ENCODE data around the gene SLC51A. TPM values are rescaled to one million over a fixed set of nuclear protein-coding genes. Genes with fewer than 3 reads are reported as not detected.
"Not testable (repeated sequence)": the region's sequence is repeated elsewhere in the genome, so short reads cannot be mapped to it uniquely, and the experiment has no call there.

Gene SLC51A
- polyA plus RNA-seq, 3 donors: 10.3 to 10.7 (median 10.4) TPM

DNA sequence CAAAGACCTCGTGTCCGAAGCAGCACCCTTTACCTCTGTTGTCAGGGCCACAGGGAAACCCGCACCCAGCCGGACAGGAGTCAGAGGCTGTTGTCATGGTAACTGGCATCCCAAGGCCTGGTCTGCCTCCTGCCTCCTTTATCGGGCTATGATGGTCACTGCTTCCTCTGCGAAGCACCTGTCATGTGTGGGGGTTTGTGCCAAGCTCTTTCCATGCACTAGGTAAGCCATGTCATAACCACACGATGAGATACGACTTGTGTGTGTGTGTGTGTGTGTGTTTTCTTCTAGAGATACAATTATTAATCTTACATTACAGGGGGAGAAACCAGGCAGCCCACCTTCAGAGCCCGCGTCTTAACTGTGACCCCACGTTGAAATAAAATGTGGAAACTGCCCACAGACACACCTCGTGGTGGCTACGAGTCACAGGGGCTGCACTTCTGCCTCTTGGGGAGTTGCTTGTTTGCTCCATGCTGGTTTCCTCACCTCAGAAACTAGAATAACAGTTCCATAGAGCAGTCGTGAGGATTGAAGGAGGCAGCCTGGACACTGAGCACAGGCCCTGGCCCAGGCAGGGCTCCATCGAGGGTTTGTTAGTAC is 23.1 kb upstream of the SLC51A start:
- no peak for DNase-seq (ENCODE audit: low read depth in 3 of 3, low spot score in 2 of 3)

DNA sequence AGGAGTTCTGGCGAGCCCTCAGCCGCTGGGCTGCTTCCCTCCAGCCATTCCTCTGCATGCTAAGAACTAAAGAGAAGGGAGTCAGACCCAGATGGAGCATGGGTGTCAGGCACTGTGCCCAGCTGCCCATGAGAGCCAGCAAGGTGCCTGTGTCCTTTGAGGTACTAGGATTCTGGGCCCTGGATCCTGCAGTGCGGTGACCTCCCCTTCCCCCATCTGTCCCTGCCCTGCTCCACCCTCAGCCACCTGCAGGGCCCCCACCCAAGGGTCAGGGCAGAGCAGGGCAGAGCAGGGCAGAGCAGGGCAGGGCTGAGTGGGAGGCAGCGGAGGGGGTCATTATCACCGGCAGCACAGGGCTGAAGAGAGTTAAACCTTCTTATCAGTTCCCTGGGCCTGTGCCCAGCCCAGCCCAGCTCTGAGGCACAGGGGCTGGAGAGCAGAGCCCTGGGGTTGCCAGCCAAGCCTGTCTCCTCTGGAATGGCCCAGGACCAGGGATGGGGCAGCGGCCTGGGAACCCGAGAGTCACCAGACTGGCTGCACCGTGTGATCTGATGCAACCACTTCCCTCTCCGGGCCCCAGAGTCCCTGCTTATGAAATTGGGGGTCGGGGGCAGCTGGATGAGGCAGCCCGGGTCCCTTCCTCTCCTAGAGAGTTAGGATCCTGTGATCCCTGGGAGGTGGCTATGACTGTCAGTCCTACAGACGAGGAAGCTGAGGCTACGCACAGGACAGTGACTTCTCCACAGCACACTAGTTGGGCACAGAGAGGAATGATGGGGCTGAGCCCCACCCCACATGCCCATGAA is 22.4 kb upstream of the SLC51A start:
- no peak for DNase-seq (ENCODE audit: low read depth in 3 of 3, low spot score in 2 of 3)

DNA sequence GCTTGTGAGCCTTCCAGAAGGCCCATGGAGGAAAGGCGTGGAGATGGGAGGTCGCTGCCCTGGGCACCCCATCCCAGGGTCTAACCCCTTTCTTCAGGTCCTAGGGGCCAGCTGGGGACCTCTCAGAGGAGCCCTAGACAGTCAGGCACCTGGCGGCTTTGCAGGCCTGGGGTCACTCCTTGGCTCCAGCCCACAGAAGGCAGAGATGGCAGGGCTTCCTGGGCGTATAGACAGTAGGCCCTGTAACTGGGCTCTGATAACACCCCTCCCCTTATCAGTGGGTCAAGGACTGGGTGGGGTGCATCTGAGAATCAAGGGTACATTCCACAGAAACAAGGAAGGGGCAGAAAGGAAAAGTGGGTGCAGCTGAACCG is 21.8 kb upstream of the SLC51A start:
- DNase-seq (ENCODE audit: low read depth in 3 of 3, low spot score in 2 of 3): no peak

DNA sequence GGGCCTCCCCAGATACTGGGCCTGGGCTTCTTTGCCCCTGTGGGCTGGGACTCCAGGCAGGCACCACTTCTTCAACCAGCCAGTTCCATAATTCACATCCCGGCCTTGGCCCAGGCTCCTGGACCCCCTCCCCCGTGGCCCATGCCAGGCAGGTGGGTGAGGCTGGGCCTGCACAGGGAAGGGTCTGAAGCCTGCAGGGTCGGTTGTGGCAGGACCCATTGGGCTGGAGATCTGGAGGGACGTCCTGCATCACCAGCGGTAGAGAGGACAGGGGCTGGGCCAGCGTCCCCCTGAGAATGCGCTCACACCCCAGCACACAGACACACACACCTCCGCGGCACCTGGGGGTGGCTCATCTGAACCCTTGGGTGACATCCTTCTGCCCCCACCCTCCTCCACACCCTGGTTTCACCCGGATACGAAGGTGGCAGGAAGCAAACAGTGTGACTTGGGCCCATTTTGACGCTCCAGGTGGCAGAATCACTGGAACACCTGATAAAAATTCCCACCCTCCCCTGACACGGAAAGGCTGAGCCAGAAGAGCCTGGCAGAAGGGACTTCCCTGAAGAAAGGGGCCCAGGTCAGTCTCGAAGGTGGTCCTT is 20.6 kb upstream of the SLC51A start:
- no peak for DNase-seq (ENCODE audit: low read depth in 3 of 3, low spot score in 2 of 3)

DNA sequence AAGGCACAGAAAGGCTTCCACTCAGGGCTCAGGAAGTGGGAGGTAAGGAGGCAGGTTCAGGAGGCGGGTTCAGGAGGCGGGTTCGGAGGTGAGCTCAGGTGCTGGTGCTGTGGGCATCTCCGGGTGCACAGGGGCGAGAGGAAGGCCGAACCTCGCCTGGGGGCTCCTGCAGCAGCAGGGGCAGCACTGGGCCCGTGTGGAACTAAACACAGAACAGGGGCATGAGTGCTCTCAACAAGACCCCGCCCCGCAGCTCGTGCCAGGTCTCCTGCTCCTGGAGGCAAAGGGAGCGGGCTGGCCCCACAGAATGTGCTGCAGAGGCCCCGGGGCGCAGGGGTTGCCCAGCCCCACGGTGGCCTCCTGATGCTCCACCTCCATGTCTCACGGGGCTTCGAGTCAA is 18.8 kb upstream of the SLC51A start:
- no peak for DNase-seq (ENCODE audit: low read depth in 3 of 3, low spot score in 2 of 3)

DNA sequence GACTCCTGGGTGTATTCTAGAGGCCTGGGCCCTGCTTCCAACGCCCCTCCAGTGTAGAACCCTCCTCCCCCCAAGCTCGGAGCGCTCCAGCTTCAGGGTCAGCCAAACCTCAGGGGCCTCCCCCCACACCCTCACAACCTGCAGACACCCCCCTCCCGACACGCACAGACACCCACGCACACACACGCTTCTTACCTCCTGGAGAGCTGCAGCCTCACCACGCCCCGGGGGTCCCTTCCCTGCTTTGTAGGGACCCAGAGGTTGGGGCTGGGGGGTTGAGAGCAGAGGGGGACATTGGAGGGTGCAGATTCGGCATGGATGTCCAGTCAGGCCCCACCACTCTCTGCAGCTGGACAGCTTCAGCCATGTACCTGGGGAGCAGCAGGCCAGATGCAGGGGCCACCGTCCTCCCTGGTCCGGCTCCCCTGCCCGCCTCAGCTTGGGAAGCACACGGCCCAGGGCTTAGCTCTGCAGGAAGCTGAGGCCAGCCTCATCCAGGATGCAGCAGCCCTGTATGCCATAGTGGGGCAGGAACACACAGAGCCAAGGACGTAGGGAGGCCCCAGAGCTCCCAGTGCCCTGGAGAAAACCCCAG is 18.2 kb upstream of the SLC51A start:
- DNase-seq (ENCODE audit: low read depth in 3 of 3, low spot score in 2 of 3): no peak

DNA sequence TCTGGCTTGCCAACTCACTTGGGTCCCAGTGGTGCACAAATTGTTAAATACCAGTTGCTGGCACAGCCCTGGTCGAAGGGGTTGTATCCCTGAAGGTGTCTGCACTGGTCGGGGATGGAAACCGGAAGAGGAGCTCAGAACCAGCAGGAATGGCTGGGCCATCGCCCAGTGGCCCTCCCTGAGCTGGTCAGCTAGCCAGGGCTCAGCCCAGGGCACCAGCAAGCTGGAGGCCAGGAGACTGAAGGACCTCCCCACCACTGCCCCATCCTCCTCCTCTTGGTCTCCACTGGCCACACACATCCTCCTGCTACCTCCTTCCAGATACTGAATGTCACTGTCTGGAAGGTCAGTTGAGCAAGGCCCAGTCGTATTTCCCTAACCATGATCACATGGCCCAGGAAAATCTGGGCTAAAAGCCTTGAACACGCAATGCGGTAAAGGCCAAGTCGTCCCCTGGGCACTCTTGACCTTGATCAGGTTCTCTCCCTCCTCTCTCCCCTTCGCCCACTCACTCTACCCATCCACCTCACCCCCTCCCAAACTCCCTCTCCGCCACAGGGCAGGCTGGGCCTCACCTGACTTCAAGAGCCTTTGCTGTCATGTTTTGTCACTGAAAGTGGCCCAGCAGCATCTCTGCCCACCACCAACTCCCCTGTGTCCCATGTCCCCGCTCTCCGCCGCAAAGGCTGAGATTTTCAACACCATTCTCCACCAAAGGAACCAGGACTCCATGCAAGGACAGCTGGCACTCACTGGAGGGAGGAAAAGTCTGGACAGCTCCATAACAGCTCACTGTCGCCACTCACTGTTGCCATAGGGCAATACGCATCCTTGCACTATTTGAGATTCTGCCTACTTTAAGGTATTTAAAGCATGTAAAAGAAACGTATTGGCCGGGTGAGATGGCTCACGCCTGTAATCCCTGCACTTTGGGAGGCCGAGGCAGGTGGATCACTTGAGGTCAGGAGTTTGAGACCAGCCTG is 17.3 kb upstream of the SLC51A start:
- DNase-seq (ENCODE audit: low read depth in 3 of 3, low spot score in 2 of 3): no peak

DNA sequence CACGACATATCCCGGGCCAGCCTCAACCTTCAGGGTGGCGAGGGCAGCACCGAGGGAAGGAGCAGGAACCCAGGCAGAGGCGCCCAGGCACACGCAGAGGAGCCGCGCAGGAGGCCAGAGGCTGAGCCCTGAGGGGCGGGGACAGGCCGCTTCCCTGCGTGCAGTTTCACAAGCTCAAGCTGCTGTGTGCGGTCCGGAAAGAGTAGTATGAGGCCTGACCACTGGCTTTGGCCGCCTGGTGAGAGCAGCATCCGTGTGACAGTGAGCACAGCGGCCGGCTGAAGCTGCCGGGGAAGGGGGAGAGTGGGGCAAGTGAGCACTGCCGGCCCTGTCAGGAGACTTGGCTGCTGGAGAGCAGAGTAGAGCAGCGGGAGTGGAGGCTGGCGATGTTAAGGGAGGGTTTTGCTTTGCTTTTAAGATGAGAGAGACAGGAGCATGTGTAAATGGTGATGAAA is 13.8 kb upstream of the SLC51A start:
- no peak for DNase-seq (ENCODE audit: low read depth in 3 of 3, low spot score in 2 of 3)

DNA sequence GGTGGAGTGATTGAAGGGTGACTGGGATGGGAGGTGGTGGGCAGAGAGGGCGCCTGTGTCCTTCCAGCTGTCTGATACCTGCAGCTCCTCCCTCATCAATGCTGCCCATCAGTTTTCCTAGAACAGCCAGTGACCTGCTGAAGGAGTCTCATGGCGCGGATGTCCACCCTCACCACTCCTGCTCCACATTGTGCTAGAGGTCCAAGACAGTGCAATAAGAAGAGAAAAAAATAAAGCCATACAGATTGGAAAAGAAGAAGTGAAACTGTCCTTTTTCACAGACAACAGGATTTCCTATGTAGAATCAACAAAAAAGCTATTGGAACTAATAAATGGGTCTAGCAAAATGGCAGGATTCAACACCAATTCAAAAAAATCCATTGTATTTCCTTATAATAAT is 12.5 kb upstream of the SLC51A start:
- no peak for DNase-seq (ENCODE audit: low read depth in 3 of 3, low spot score in 2 of 3)

DNA sequence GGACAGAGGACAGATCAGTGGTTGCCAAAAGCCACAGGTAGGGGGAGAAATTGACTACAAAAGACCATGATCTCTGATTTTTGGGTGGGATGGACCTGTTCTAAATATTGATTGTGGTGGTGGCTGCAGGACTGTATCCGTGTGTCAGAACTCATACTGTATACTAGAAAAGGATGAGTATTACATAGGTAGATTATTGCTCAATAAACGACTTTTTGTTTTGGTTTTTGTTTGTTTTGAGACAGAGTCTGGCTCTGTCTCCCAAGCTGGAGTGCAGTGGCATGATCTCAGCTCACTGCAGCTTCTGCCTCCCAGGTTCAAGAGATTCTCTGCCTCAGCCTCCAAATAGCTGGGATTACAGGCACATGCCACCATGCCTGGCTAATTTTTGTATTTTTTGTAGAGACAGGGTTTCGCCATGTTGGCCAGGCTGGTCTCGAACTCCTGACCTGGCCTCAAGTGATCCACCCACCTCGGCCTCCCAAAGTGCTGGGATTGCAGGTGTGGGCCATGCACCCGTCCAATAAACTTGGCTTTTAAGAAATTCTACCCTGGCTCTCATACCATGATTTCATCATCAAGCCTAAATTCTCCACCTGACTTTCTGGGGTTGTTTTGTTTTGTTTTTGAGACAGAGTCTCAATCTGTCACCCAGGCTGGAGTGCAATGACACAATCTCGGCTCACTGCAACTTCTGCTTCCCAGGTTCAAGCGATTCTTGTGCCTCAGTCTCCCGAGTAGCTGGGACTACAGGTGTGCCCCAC is 10.7 kb upstream of the SLC51A start:
- DNase-seq (ENCODE audit: low read depth in 3 of 3, low spot score in 2 of 3): not testable (repeated sequence)

DNA sequence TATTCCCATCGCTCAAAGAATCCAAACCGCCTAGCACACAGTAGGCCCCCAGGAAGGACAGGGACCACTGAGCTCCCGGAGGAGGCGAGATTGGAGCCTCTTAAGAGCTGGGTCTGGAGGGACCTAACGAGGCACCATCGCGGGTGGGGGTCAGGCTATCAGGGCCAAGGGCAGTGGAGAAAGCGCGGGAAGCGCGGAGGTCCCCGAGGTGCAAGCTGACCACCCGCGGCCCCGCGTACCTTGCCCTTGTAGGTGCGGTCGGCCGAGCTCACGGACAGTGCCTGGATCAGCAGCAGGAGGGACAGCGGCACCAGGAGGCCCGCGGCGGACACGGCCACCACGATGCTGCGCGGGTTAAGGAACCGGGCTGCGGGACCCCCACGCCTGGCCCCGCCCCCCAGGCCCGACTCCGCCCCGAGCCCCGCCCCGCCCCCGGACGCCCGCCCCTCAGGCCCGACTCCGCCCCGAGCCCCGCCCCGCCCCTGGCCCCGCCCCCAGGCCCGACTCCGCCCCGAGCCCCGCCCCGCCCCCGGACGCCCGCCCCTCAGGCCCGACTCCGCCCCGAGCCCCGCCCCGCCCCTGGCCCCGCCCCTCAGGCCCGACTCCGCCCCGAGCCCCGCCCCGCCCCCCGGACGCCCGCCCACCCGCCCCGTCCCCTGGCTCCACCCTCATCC is 9.0 kb upstream of the SLC51A start:
- no peak for DNase-seq (ENCODE audit: low read depth in 3 of 3, low spot score in 2 of 3)

DNA sequence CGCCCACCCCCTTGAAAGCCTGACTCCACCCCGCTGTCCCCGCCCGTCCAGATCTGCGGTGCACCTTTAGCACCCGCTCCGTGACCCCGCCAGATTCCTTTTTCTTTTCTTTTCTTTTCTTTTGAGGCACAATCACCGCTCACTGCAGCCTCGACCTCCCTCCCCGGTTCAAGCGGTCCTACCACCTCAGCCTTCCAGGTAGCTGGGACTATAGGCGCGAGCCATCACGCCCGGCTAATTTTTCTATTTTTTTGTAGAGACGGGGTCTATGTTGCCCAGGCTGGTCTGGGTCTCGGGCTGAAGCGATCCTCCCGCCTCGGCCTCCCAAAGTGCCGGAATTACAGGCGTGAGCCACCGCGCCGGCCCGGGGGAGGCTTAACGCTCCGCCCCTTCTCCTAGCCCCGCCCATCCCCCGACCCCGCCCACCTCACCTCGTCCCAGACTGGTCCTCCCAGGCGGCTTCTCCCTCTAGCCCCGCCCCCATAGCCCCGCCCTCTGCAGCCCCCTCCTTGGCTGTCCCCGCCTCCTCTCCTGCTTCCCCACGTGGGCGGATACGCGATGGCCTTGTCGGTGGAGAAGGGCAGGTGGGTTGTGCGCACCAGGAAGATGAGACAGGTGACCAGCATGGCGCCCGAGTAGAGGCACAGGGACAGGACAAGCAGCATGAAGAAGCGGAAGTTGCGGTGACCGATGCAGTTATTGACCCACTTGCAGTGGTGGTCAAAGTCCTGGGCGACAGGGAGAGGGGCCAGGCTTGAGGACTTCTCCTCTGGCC is 8.3 kb upstream of the SLC51A start:
- no peak for DNase-seq (ENCODE audit: low read depth in 3 of 3, low spot score in 2 of 3)

DNA sequence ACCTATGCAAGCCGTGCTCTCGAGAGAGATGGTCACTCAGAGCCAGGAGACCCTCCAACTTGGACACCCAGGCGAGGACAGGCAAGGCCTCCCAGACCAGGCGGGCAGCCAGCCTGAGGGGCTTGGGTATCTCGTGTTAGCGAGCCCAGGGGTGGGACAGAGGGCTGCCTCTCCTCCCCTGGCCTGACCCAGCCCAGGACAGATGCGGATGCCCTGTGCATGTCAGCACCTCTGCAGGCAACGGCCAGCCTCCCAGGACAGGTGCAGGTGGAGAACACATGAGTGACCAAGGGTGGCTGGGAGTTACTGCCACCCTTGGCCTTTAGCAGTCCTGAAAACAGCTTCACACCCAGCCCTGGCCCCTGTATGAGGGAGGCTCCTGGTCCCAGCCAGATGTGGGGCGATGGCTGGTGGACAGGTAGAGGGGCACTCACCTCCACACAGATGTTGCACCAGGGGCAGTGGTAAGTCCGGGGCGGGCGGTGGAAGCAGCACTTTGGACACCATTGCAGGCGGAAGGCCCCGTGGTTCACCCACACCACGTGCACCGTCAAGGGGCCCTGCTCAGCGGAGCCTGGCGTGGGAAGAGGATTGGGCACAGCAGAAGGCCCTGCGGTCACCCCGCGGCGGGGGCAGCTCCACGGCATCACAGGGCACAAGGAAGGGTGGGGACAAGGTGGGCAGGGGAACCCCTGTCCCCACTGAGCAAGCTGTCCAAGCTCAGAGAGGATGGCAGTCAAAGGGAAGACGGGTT is 7.2 kb upstream of the SLC51A start:
- DNase-seq (ENCODE audit: low read depth in 3 of 3, low spot score in 2 of 3): no peak

DNA sequence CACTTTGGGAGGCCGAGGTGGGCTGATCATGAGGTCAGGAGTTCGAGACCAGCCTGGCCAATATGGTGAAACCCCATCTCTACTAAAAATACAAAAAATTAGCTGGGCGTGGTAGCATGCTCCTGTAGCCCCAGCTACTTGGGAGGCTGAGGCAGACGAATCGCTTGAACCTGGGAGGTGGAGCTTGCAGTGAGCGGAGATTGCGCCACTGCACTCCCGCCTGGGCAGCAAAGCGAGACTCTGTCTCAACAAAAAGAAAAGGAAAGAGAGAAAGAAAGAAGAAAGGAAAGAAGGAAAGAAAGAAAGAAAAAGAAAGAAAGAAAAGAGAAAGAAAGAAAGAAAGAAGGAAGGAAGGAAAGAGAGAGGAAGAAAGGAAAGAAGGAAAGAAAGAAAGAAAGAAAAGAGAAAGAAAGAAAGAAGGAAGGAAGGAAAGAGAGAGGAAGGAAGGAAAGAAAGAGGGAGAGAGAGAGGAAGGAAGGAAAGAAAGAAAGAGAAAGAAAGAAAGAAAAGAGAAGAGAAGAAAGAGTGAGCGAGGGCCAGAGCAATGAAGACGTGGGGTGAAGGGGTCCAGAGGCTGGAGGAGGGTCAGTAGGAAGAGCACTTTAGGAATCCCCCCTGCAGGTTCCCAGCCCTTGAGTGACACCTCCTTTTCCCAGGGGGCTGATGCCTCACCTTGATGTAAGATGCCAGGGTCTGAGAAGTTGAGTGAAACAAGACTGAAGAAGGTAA is 6.2 kb upstream of the SLC51A start:
- not testable (repeated sequence) for DNase-seq (ENCODE audit: low read depth in 3 of 3, low spot score in 2 of 3)

DNA sequence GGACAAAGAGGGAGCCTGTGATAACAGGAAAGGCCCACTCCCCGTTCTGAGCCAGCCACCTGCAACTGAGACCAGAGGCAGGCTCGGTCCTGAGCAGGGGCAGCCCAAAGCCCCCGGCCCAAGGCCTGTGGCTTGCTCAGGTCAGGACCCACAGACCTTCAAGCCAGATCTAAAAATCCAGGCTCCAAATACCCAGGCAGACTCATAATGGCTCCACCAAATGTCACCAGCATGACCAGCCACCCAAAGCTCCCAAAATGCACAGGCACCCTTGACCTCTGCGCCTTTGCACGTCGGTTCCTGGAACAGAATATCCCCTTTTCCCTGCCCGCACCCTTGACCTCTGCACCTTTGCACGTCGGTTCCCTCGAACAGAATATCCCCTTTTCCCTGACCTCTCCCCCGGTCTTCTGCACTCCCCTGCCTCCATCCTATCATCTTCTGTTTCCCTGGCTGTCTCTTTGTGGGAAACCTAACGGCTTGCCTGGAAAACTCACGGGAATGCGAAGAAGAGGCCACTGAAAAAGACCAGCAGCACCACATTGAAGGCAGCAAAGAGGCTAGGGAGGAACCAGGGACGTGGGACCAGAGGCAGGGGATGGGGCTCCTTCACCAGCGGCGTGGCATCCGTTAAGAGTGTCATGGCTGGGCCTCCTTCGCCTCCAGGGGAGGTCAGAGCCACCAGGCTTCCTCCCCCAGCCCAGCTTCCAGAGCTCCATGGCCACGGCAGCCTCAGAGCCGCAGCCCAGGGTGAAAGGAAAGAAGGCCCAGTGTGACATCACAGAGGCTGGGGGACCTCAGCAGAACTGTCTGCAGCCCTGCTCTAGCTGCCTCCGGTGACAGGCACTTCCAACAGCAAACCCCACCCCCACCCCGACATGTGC is 5.4 kb upstream of the SLC51A start, which contains the start of gene ZDHHC19:
Gene ZDHHC19, minus strand, starts transcription at position 728 of the 884 bp plus-strand sequence. Its CDS starts 85 bp downstream, at position 643.
- no peak for DNase-seq (ENCODE audit: low read depth in 3 of 3, low spot score in 2 of 3)
